Gastroesophageal sphincter (tissue), 4 donors: ENCODE measurements around the gene MFSD6. TPM values are rescaled to one million over a fixed set of nuclear protein-coding genes. Genes with fewer than 3 reads are reported as not detected.

Source experiments
- ATAC-seq: fragments of 150-250 bp; one replicate; pipeline ENCODE4 v1.9.1; 2016; ENCODE audit warnings: mild to moderate bottlenecking, moderate library complexity
- H3K27ac ChIP-seq, 4 donors: fragments of 200-600 bp; sonication (generic) in 3 of 4; 1 replicate in 3 of 4; 2 replicates in 1 of 4; pipeline ENCODE4 v1.5.1; 2016 to 2019
- H3K27me3 ChIP-seq: fragments of 200-600 bp; sonication (generic); one replicate; pipeline ENCODE4 v1.5.1; 2019
- H3K36me3 ChIP-seq, 2 donors: fragments of 200-600 bp; sonication (generic); one replicate each; pipeline ENCODE4 v1.5.1; 2019; ENCODE audit warnings: control low read depth in 1 of 2
- H3K4me1 ChIP-seq, 3 donors: fragments of 200-600 bp; sonication (generic); 1 replicate in 2 of 3; 2 replicates in 1 of 3; pipeline ENCODE4 v1.5.1; 2016 to 2019; ENCODE audit warnings: control low read depth in 2 of 3
- H3K4me3 ChIP-seq, 2 donors: fragments of 200-600 bp; sonication (generic); one replicate each; pipeline ENCODE4 v1.5.1; 2019; ENCODE audit warnings: mild to moderate bottlenecking in 1 of 2, moderate library complexity in 1 of 2
- H3K9me3 ChIP-seq, 3 donors: fragments of 200-600 bp; sonication (generic); one replicate each; pipeline ENCODE4 v1.5.1; 2017 to 2019; ENCODE audit warnings: control low read depth in 2 of 3
- CTCF ChIP-seq, 4 experiments: fragments of 200-600 bp in 2 of 4; fragments of 450-650 bp in 2 of 4; sonication (generic) in 1 of 4; IDR thresholded peaks; one replicate each; pipeline ENCODE4 v1.5.1; 2017 to 2019; ENCODE audit warnings: antibody characterized with exemption in 4 of 4, mild to moderate bottlenecking in 2 of 4, moderate library complexity in 2 of 4
- EP300 ChIP-seq: sonication (generic); formaldehyde crosslinking; IDR thresholded peaks from one replicate; pipeline ENCODE4 v1.6.1; 2017; ENCODE audit warnings: antibody characterized with exemption, mild to moderate bottlenecking
- POLR2A ChIP-seq, 2 donors: fragments of 450-650 bp; IDR thresholded peaks; one replicate each; pipeline ENCODE4 v1.6.1; 2017; ENCODE audit warnings: antibody characterized with exemption in 2 of 2, mild to moderate bottlenecking in 2 of 2, moderate library complexity in 1 of 2
- POLR2AphosphoS5 ChIP-seq: sonication (generic); formaldehyde crosslinking; IDR thresholded peaks from one replicate; pipeline ENCODE4 v1.6.1; 2017; ENCODE audit warnings: antibody characterized with exemption
- WGBS, 2 donors: methylation state at CpG; one replicate each; pipeline ENCODE4 v1.1.5; 2018; ENCODE audit warnings: low coverage in 1 of 2; 5-methylcytosine and 5-hydroxymethylcytosine counted together
- total RNA-seq, 4 donors: library from RNA; depleted of rRNA; stranded (reverse); fragments of >200 nt; gene quantifications; one replicate each; pipeline ENCODE4 v1.1.0, GENCODE V29; 2016

MFSD6 gene
- total RNA-seq, 4 donors from 2014 or later, result 80.2 to 176 (median 143) TPM

DNA sequence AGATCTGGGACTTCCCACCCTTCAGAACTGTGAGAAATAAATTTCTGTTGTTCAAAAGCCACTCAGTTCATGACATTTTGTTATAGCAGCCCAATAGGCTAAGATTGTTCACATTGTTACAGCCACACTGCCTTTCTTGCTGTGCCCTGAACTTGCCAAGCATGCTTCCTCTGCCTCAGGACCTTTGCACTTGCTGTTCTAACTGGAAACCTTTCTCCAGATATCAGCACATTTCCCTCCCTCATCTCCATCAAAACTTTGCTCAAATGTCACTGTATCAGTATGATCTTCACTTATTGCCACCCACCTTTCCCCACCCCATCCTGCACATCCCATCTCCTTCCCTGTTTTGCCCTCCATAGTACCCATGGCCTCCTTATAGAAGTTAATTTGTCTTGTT, 32.1 kb upstream of the MFSD6 start:
- Histone ChIP-seq H3K9me3 (no peaks in the 10 kb centered on the region), H3K4me1 (peaks cover 0 to 17% (median 0%) of the 10 kb centered on the region in 3 donors)
- no peak for ATAC-seq

GRCh38 chr2:190376591-190377245, 31.4 kb upstream of the MFSD6 start:
- Histone ChIP-seq H3K9me3 (no peaks in the 10 kb centered on the region), H3K27ac (no peak overlapping the region), H3K27me3 (no peaks in the 10 kb centered on the region), H3K36me3 (no peaks in the 10 kb centered on the region), H3K4me1 (peaks cover 0 to 12% (median 0%) of the 10 kb centered on the region in 3 donors), H3K4me3 (no peak overlapping the region)
- TF ChIP-seq CTCF (IDR thresholded peaks at IDR 0.05) (no peak), EP300 (no peak), POLR2AphosphoS5 (no peak), POLR2A (IDR thresholded peaks at IDR 0.05) (no peak)
- WGBS, 2 donors, result 76 to 79% methylated on average over 3 of the region's 3 CpGs
- ATAC-seq, result no peak

More for the DNA sequence above, 32.1 kb upstream of the MFSD6 start:
- no peaks in the 10 kb centered on the region for H3K27me3 ChIP-seq
- H3K36me3 ChIP-seq, result peaks cover 0 to 4% of the 10 kb centered on the region in 2 donors
- no peak overlapping the region for H3K4me3 ChIP-seq
- TF ChIP-seq EP300 (no peak), CTCF (IDR thresholded peaks at IDR 0.05) (no peak), POLR2A (IDR thresholded peaks at IDR 0.05) (no peak), POLR2AphosphoS5 (no peak)
- H3K27ac ChIP-seq, result no peak overlapping the region

- 73 to 92% methylated on average over 4 to 6 of the region's 6 CpGs for WGBS, 2 donors
- Histone ChIP-seq H3K9me3 (no peaks in the 10 kb centered on the region), H3K27me3 (no peaks in the 10 kb centered on the region), H3K4me1 (no peaks in the 10 kb centered on the region), H3K27ac (no peak overlapping the region), H3K36me3 (no peaks in the 10 kb centered on the region), H3K4me3 (no peak overlapping the region)
- no peak for TF ChIP-seq POLR2AphosphoS5
- no peak for ATAC-seq
These were observed 29.3 kb upstream of the MFSD6 start for GRCh38 chr2:190378880-190379237.

- no peaks in the 10 kb centered on the region for H3K9me3 ChIP-seq
- H3K4me1 ChIP-seq, result no peaks in the 10 kb centered on the region
- ATAC-seq, result no peak
- no peaks in the 10 kb centered on the region for H3K27me3 ChIP-seq
- TF ChIP-seq EP300 (no peak), POLR2A (IDR thresholded peaks at IDR 0.05) (no peak), POLR2AphosphoS5 (no peak), CTCF (IDR thresholded peaks at IDR 0.05) (no peak)
- no peak overlapping the region for H3K4me3 ChIP-seq
- WGBS, 2 donors, result 66 to 67% methylated on average over 4 to 9 of the region's 10 CpGs
- H3K27ac ChIP-seq, result no peak overlapping the region
- no peaks in the 10 kb centered on the region for H3K36me3 ChIP-seq
These were observed 28.7 kb upstream of the MFSD6 start for GRCh38 chr2:190379249-190379964.

DNA sequence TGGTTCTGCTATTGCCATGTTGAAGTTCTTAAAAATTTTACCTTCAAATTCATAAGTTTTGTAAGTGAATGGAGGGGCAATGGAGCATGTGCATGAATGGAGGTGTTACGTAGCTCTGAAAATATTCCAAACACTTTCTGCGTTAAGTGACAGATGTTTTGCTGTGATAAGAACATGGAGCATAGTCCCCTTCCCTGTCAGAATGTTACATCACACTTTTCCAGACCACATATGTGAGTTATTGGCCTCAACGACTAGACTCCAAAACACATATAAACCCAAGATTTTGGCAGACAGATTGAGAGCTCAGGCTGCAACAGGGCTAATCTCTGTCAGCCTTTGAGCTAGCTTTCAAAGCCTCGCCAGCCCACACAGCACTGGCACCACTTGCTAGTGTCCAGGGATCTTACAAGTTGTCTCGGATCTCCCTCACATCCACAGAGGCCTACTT, 27.2 kb upstream of the MFSD6 start:
- H3K4me1 ChIP-seq, result no peaks in the 10 kb centered on the region
- no peak for ATAC-seq
- no peaks in the 10 kb centered on the region for H3K27me3 ChIP-seq
- 64 to 74% methylated on average over 5 of the region's 5 CpGs for WGBS, 2 donors
- no peak for TF ChIP-seq POLR2A (IDR thresholded peaks at IDR 0.05)
- no peak for TF ChIP-seq CTCF (IDR thresholded peaks at IDR 0.05)
- no peak for TF ChIP-seq POLR2AphosphoS5
- no peak for TF ChIP-seq EP300
- no peaks in the 10 kb centered on the region for H3K9me3 ChIP-seq
- H3K36me3 ChIP-seq, result no peaks in the 10 kb centered on the region
- H3K4me3 ChIP-seq, result no peak overlapping the region
- no peak overlapping the region for H3K27ac ChIP-seq
